ENCODE results near the gene ATG12.

- TF ChIP-seq CTCF (IDR thresholded peaks at IDR 0.05) (no peak), POLR2A (IDR thresholded peaks at IDR 0.05) (no peak)
Observed at GRCh38 chr5:115810761-115811160, 30.6 kb downstream of the ATG12 start.

Measured in right lobe of liver (tissue), 4 donors.